IMR-90 (cell line): ENCODE data around the gene SPAG5. TPM values are rescaled to one million over a fixed set of nuclear protein-coding genes. Genes with fewer than 3 reads are reported as not detected.

Experiments
- ATAC-seq: fragments of 200-7000 bp; cut with Tn5 transposase; 2 replicates; pipeline ENCODE4 v1.9.1; 2020; ENCODE audit warnings: low read depth, mild to moderate bottlenecking, moderate library complexity
- BruUV-seq: library from RNA; stranded (reverse); fragments of 400-500 nt; replicated peaks from 2 replicates; lab custom pipeline; 2021; lab: Mats Ljungman, UMichigan
- CTCF ChIA-PET: fragments of 300-600 bp; formaldehyde crosslinking; extraction: SDS; loops from one replicate; lab custom pipeline; 2021; ENCODE audit warnings: antibody characterized with exemption; lab: Yijun Ruan, JAX
- POLR2A ChIA-PET: fragments of 300-600 bp; sonication (Branson Sonifier 250); formaldehyde crosslinking; loops from one replicate; lab custom pipeline; 2022; ENCODE audit warnings: antibody characterized with exemption; ENCODE audit not compliant: unreplicated experiment; lab: Charles Lee
- DNase-seq: peaks from one replicate; pipeline ENCODE4 v3.0.0; 2013
- H2AFZ ChIP-seq: replicated peaks from 2 replicates; pipeline ENCODE3; 2013; ENCODE audit warnings: low read length, mild to moderate bottlenecking; ENCODE audit not compliant: poor library complexity
- H2AK5ac ChIP-seq: 2 replicates; pipeline ENCODE4 v1.6.1; 2013; ENCODE audit warnings: low read depth, low read length, inconsistent platforms
- H2AK9ac ChIP-seq: replicated peaks from 2 replicates; pipeline ENCODE3; 2013; ENCODE audit warnings: mild to moderate bottlenecking, low read depth, low read length, moderate library complexity; ENCODE audit not compliant: poor library complexity
- H2BK120ac ChIP-seq: 2 replicates; pipeline ENCODE4 v1.6.1; 2013; ENCODE audit warnings: low read depth, low read length, inconsistent platforms
- H2BK15ac ChIP-seq: 3 replicates; pipeline ENCODE4 v1.6.1; 2013; ENCODE audit warnings: low read depth, low read length, inconsistent platforms
- H2BK20ac ChIP-seq: 2 replicates; pipeline ENCODE4 v1.6.1; 2013; ENCODE audit warnings: low read depth, mild to moderate bottlenecking, inconsistent platforms, low read length, moderate library complexity
- H2BK5ac ChIP-seq: 2 replicates; pipeline ENCODE4 v1.6.1; 2013; ENCODE audit warnings: mild to moderate bottlenecking, low read depth, low read length, inconsistent platforms; ENCODE audit not compliant: poor library complexity, severe bottlenecking
- H3K14ac ChIP-seq: replicated peaks from 2 replicates; pipeline ENCODE4 v1.6.1; 2013; ENCODE audit warnings: low read depth, low read length, inconsistent platforms
- H3K18ac ChIP-seq: 2 replicates; pipeline ENCODE4 v1.6.1; 2013; ENCODE audit warnings: low read depth, low read length, control low read depth
- H3K23ac ChIP-seq: 2 replicates; pipeline ENCODE4 v1.6.1; 2013; ENCODE audit warnings: low read depth, low read length, inconsistent platforms
- H3K27ac ChIP-seq: 2 replicates; pipeline ENCODE4 v1.5.1; 2013; ENCODE audit warnings: mild to moderate bottlenecking, control low read depth, low read length; ENCODE audit not compliant: insufficient read depth
- H3K27me3 ChIP-seq: 2 replicates; pipeline ENCODE4 v1.6.1; 2013; ENCODE audit warnings: low read length; ENCODE audit not compliant: control insufficient read depth, insufficient read depth
- H3K36me3 ChIP-seq: 2 replicates; pipeline ENCODE4 v1.6.1; 2013; ENCODE audit warnings: low read length, mixed read lengths; ENCODE audit not compliant: control insufficient read depth, insufficient read depth
- H3K4ac ChIP-seq: 2 replicates; pipeline ENCODE4 v1.6.1; 2013; ENCODE audit warnings: low read depth, low read length, inconsistent platforms
- H3K4me1 ChIP-seq: 2 replicates; pipeline ENCODE4 v1.6.1; 2013; ENCODE audit warnings: low read length, mixed read lengths; ENCODE audit not compliant: control insufficient read depth, insufficient read depth
- H3K4me2 ChIP-seq: 2 replicates; pipeline ENCODE4 v1.6.1; 2013; ENCODE audit warnings: low read depth, mild to moderate bottlenecking, control low read depth, low read length, moderate library complexity
- H3K4me3 ChIP-seq: 2 replicates; pipeline ENCODE4 v1.5.1; 2013; ENCODE audit warnings: low read depth, mild to moderate bottlenecking, control low read depth, low read length, moderate library complexity; ENCODE audit not compliant: insufficient read depth
- H3K56ac ChIP-seq: 2 replicates; pipeline ENCODE4 v1.6.1; 2013; ENCODE audit warnings: low read length, inconsistent platforms; ENCODE audit not compliant: insufficient read depth; ENCODE audit errors: extremely low read depth
- H3K79me1 ChIP-seq, 2 experiments: 2 replicates each; pipeline ENCODE4 v1.6.1; 2013; ENCODE audit warnings: low read length in 2 of 2, inconsistent platforms in 1 of 2, low read depth in 1 of 2
- H3K9ac ChIP-seq: 2 replicates; pipeline ENCODE4 v1.6.1; 2013; ENCODE audit warnings: low read depth, low read length, control low read depth
- H3K9me1 ChIP-seq: 2 replicates; pipeline ENCODE4 v1.6.1; 2013; ENCODE audit warnings: low read length, inconsistent platforms; ENCODE audit not compliant: insufficient read depth
- H3K9me3 ChIP-seq: 2 replicates; pipeline ENCODE4 v1.6.1; 2013; ENCODE audit warnings: low read length; ENCODE audit not compliant: control insufficient read depth, insufficient read depth
- H4K20me1 ChIP-seq: 2 replicates; pipeline ENCODE4 v1.6.1; 2013; ENCODE audit warnings: low read length, inconsistent platforms; ENCODE audit not compliant: insufficient read depth
- H4K5ac ChIP-seq: 2 replicates; pipeline ENCODE4 v1.6.1; 2013; ENCODE audit warnings: mild to moderate bottlenecking, low read depth, low read length, control low read depth
- H4K8ac ChIP-seq, 2 experiments: 2 replicates each; pipeline ENCODE4 v1.6.1; 2013; ENCODE audit warnings: low read depth in 2 of 2, low read length in 2 of 2, control low read depth in 1 of 2, inconsistent platforms in 1 of 2
- H4K91ac ChIP-seq: 2 replicates; pipeline ENCODE4 v1.6.1; 2013; ENCODE audit warnings: low read depth, low read length, inconsistent platforms; ENCODE audit not compliant: insufficient read depth
- BHLHE40 ChIP-seq: fragments of 150-350 bp; IDR thresholded peaks from 2 replicates; pipeline ENCODE4 v1.6.1; 2016; ENCODE audit warnings: mild to moderate bottlenecking, low read depth, low read length
- CEBPB ChIP-seq: IDR thresholded peaks from 2 replicates; pipeline ENCODE4 v1.6.1; 2012; ENCODE audit warnings: low read depth, low read length, improper control_type of control experiment
- CHD1 ChIP-seq: IDR thresholded peaks from 2 replicates; pipeline ENCODE4 v1.6.1; 2012; ENCODE audit warnings: low read depth, low read length, improper control_type of control experiment
- ELK1 ChIP-seq: fragments of 150-350 bp; IDR thresholded peaks from 2 replicates; pipeline ENCODE4 v1.6.1; 2016; ENCODE audit warnings: low read depth, mild to moderate bottlenecking, low read length, moderate library complexity, borderline replicate concordance
- FOS ChIP-seq: fragments of 150-350 bp; IDR thresholded peaks from 2 replicates; pipeline ENCODE4 v1.6.1; 2016; ENCODE audit warnings: low read depth, low read length
- MAFK ChIP-seq: IDR thresholded peaks from 2 replicates; pipeline ENCODE4 v1.6.1; 2012; ENCODE audit warnings: low read depth, low read length, improper control_type of control experiment
- MAZ ChIP-seq: IDR thresholded peaks from 2 replicates; pipeline ENCODE4 v1.6.1; 2012; ENCODE audit warnings: low read depth, mild to moderate bottlenecking, low read length, improper control_type of control experiment, moderate library complexity, borderline replicate concordance
- MXI1 ChIP-seq: IDR thresholded peaks from 2 replicates; pipeline ENCODE4 v1.6.1; 2012; ENCODE audit warnings: low read depth, mild to moderate bottlenecking, low read length, moderate library complexity, borderline replicate concordance
- NFE2L2 ChIP-seq: fragments of 150-350 bp; IDR thresholded peaks from 2 replicates; pipeline ENCODE4 v1.6.1; 2016; ENCODE audit warnings: low read depth, mild to moderate bottlenecking, low read length
- POLR2A ChIP-seq: IDR thresholded peaks from 2 replicates; pipeline ENCODE4 v1.6.1; 2012; ENCODE audit warnings: mild to moderate bottlenecking, low read depth, low read length
- RAD21 ChIP-seq: IDR thresholded peaks from 2 replicates; pipeline ENCODE4 v1.6.1; 2012; ENCODE audit warnings: low read length, improper control_type of control experiment
- RCOR1 ChIP-seq: IDR thresholded peaks from 2 replicates; pipeline ENCODE4 v1.6.1; 2012; ENCODE audit warnings: mild to moderate bottlenecking, low read length, improper control_type of control experiment; ENCODE audit not compliant: insufficient replicate concordance
- RFX5 ChIP-seq: IDR thresholded peaks from 2 replicates; pipeline ENCODE4 v1.8.0; 2012; ENCODE audit warnings: low read depth, mild to moderate bottlenecking, low read length, moderate library complexity
- SMC3 ChIP-seq: fragments of 150-350 bp; IDR thresholded peaks from 2 replicates; pipeline ENCODE4 v1.6.1; 2016; ENCODE audit warnings: low read depth, mild to moderate bottlenecking, antibody characterized with exemption, low read length, moderate library complexity
- USF2 ChIP-seq: fragments of 150-350 bp; IDR thresholded peaks from 2 replicates; pipeline ENCODE4 v1.6.1; 2017; ENCODE audit warnings: mild to moderate bottlenecking, antibody characterized with exemption, low read length, low read depth
- WGBS, 2 experiments: methylation state at CpG; one replicate each; pipeline versions ENCODE4 v1.1.5 to v1.1.7; 2013; ENCODE audit warnings: missing lambda C conversion rate in 2 of 2; ENCODE audit not compliant: insufficient read length in 1 of 2; ENCODE audit errors: extremely low coverage in 2 of 2; 5-methylcytosine and 5-hydroxymethylcytosine counted together
- dilution Hi-C: fragments of 300-500 bp; cut with HindIII; formaldehyde crosslinking; loops from one replicate; pipeline ENCODE4 v1.14.3; 2018; ENCODE audit warnings: low sequenced_read_pairs; ENCODE audit not compliant: unreplicated experiment
- in situ Hi-C: fragments of 300-500 bp; cut with MboI; formaldehyde crosslinking; loops from 3 replicates; pipeline ENCODE4 v1.14.3; 2019; ENCODE audit warnings: low sequenced_read_pairs, inconsistent platforms, mixed read lengths
- intact Hi-C: fragments of 100-400 bp; cut with micrococcal nuclease; formaldehyde crosslinking; loops from 2 replicates; pipeline ENCODE4 v1.10.0; 2022
- polyA plus RNA-seq, 3 experiments: library from polyadenylated mRNA; depleted of rRNA; stranded (reverse); fragments of >200 nt; gene quantifications; 2 replicates each; pipeline ENCODE4 v1.2.3, GENCODE V29; 2012; ENCODE audit warnings: low replicate concordance in 1 of 3
- total RNA-seq: library from RNA; depleted of rRNA; stranded (reverse); fragments of >200 nt; gene quantifications from 2 replicates; pipeline ENCODE4 v1.2.3, GENCODE V29; 2012
- TF ChIP-seq, protein P1 (sequence below): conservative IDR thresholded peaks from 2 replicates; pipeline ENCODE4 v1.5.1; 2012; ENCODE audit warnings: mild to moderate bottlenecking, low read depth, low read length, improper control_type of control experiment

Gene SPAG5
- total and polyA plus RNA-seq, 2 of the 4 experiments (the other 2 are of a cell fraction) = 40.3 to 60.8 TPM

- H3K36me3 ChIP-seq = peaks cover 20% of the 10 kb centered on the region
- no peak overlapping the region for H4K91ac ChIP-seq
- ChIA-PET CTCF (no interaction called here), POLR2A (no interaction called here)
- H3K79me1 ChIP-seq = peaks cover 4 to 11% of the 10 kb centered on the region in 2 experiments; a peak in 2 of 4 replicates
- no peak overlapping the region for H4K8ac ChIP-seq
- H2AFZ ChIP-seq = no peak overlapping the region
- peaks cover 11% of the 10 kb centered on the region for H3K9me1 ChIP-seq
- no peak overlapping the region for H2AK9ac ChIP-seq
- no peak overlapping the region for H3K4me3 ChIP-seq
- peaks cover 6% of the 10 kb centered on the region; the same call in 1 of the 2 replicates for H3K4me1 ChIP-seq
- no peak overlapping the region for H3K4me2 ChIP-seq
- H2AK5ac ChIP-seq = no peak overlapping the region
- H3K27me3 ChIP-seq = no peaks in the 10 kb centered on the region
- H3K56ac ChIP-seq = no peak overlapping the region
- intact Hi-C loops = no loop called here
- H2BK20ac ChIP-seq = no peak overlapping the region
- H2BK15ac ChIP-seq = no peak overlapping the region
- 83% methylated on average over 2 of the region's 4 CpGs; no CpG with 5 or more reads in 1 of the 2 experiments for WGBS, 2 experiments
- no peak overlapping the region for H3K14ac ChIP-seq
- H3K23ac ChIP-seq = no peak overlapping the region
- H3K9ac ChIP-seq = no peak overlapping the region
- DNase-seq (no peak), ATAC-seq (no peak)
- BruUV-seq = no TSS peak
- in situ Hi-C loops = no loop called here
- no peaks in the 10 kb centered on the region for H4K20me1 ChIP-seq
- no peak overlapping the region for H3K4ac ChIP-seq
- dilution Hi-C loops = no loop called here
- no peak overlapping the region for H4K5ac ChIP-seq
- H2BK5ac ChIP-seq = no peak overlapping the region
- no peak overlapping the region for H3K27ac ChIP-seq
- H3K9me3 ChIP-seq = no peaks in the 10 kb centered on the region
- H2BK120ac ChIP-seq = no peak overlapping the region
- TF ChIP-seq SMC3 (no peak), POLR2A (no peak), CHD1 (no peak), USF2 (no peak), NFE2L2 (no peak), BHLHE40 (no peak), MAFK (no peak), CEBPB (no peak), RCOR1 (no peak), MAZ (no peak), RAD21 (no peak), RFX5 (no peak), MXI1 (no peak), FOS (no peak), ELK1 (no peak)
- TF ChIP-seq, protein P1, sequence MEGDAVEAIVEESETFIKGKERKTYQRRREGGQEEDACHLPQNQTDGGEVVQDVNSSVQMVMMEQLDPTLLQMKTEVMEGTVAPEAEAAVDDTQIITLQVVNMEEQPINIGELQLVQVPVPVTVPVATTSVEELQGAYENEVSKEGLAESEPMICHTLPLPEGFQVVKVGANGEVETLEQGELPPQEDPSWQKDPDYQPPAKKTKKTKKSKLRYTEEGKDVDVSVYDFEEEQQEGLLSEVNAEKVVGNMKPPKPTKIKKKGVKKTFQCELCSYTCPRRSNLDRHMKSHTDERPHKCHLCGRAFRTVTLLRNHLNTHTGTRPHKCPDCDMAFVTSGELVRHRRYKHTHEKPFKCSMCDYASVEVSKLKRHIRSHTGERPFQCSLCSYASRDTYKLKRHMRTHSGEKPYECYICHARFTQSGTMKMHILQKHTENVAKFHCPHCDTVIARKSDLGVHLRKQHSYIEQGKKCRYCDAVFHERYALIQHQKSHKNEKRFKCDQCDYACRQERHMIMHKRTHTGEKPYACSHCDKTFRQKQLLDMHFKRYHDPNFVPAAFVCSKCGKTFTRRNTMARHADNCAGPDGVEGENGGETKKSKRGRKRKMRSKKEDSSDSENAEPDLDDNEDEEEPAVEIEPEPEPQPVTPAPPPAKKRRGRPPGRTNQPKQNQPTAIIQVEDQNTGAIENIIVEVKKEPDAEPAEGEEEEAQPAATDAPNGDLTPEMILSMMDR = no peak
- no peak overlapping the region for H3K18ac ChIP-seq
Observed at GRCh38 chr17:28579526-28579925, 19.3 kb downstream of the SPAG5 start.
